H9 (cell line): Measurements from ENCODE around the gene TMED5. TPM values are rescaled to one million over a fixed set of nuclear protein-coding genes. Genes with fewer than 3 reads are reported as not detected.

ENCODE experiments used
- DNase-seq: peaks from one replicate; pipeline ENCODE4 v3.0.0-alpha.2; 2017
- H2AFZ ChIP-seq: one replicate; pipeline ENCODE4 v1.6.1; 2013; ENCODE audit warnings: mild to moderate bottlenecking, low read length, control low read depth, moderate library complexity
- H2AK5ac ChIP-seq: 2 replicates; pipeline ENCODE4 v1.6.1; 2013; ENCODE audit warnings: low read length, control low read depth, mixed read lengths; ENCODE audit not compliant: insufficient read length
- H2BK120ac ChIP-seq: one replicate; pipeline ENCODE4 v1.6.1; 2013; ENCODE audit warnings: low read depth, mild to moderate bottlenecking, low read length, control low read depth, inconsistent platforms; ENCODE audit not compliant: poor library complexity, severe bottlenecking
- H2BK12ac ChIP-seq: 2 replicates; pipeline ENCODE4 v1.6.1; 2013; ENCODE audit warnings: low read length, control low read depth, mixed read lengths, low read depth; ENCODE audit not compliant: insufficient read length
- H2BK15ac ChIP-seq: 2 replicates; pipeline ENCODE4 v1.6.1; 2013; ENCODE audit warnings: low read depth, low read length, control low read depth
- H2BK20ac ChIP-seq: one replicate; pipeline ENCODE4 v1.6.1; 2013; ENCODE audit warnings: low read depth, mild to moderate bottlenecking, low read length, control low read depth, inconsistent platforms; ENCODE audit not compliant: poor library complexity, severe bottlenecking
- H2BK5ac ChIP-seq: 2 replicates; pipeline ENCODE4 v1.6.1; 2013; ENCODE audit warnings: low read length, control low read depth, mixed read lengths; ENCODE audit not compliant: insufficient read length
- H3K14ac ChIP-seq: 2 replicates; pipeline ENCODE4 v1.6.1; 2013; ENCODE audit warnings: low read length, control low read depth; ENCODE audit not compliant: insufficient read depth
- H3K18ac ChIP-seq: 2 replicates; pipeline ENCODE4 v1.6.1; 2013; ENCODE audit warnings: low read depth, mild to moderate bottlenecking, mixed read lengths, low read length, control low read depth; ENCODE audit not compliant: insufficient read length
- H3K23ac ChIP-seq: 2 replicates; pipeline ENCODE4 v1.6.1; 2013; ENCODE audit warnings: low read length, control low read depth, mixed read lengths, low read depth; ENCODE audit not compliant: insufficient read length
- H3K23me2 ChIP-seq: 2 replicates; pipeline ENCODE4 v1.6.1; 2013; ENCODE audit warnings: low read depth, mild to moderate bottlenecking, mixed read lengths, low read length, control low read depth; ENCODE audit not compliant: insufficient read length, poor library complexity, severe bottlenecking
- H3K27ac ChIP-seq: 2 replicates; pipeline ENCODE4 v1.5.1; 2013; ENCODE audit warnings: low read length, control low read depth, mixed read lengths, low read depth; ENCODE audit not compliant: insufficient read length
- H3K27me3 ChIP-seq: 2 replicates; pipeline ENCODE4 v1.6.1; 2013; ENCODE audit warnings: low read length, control low read depth, inconsistent platforms; ENCODE audit not compliant: insufficient read depth
- H3K4ac ChIP-seq: 2 replicates; pipeline ENCODE4 v1.6.1; 2013; ENCODE audit warnings: low read depth, mild to moderate bottlenecking, control low read depth, inconsistent platforms, low read length, moderate library complexity
- H3K4me1 ChIP-seq: 2 replicates; pipeline ENCODE4 v1.6.1; 2013; ENCODE audit warnings: low read length, control low read depth, inconsistent platforms; ENCODE audit not compliant: insufficient read depth
- H3K4me2 ChIP-seq: 2 replicates; pipeline ENCODE4 v1.6.1; 2013; ENCODE audit warnings: low read length, control low read depth, mixed read lengths; ENCODE audit not compliant: insufficient read length, insufficient read depth
- H3K56ac ChIP-seq: 2 replicates; pipeline ENCODE4 v1.6.1; 2013; ENCODE audit warnings: low read depth, mild to moderate bottlenecking, mixed read lengths, low read length, control low read depth; ENCODE audit not compliant: insufficient read length
- H3K79me1 ChIP-seq: 2 replicates; pipeline ENCODE4 v1.6.1; 2013; ENCODE audit warnings: low read depth, mild to moderate bottlenecking, moderate library complexity, low read length, control low read depth, inconsistent platforms; ENCODE audit not compliant: insufficient read depth, poor library complexity, severe bottlenecking
- H3K79me2 ChIP-seq: 2 replicates; pipeline ENCODE4 v1.6.1; 2013; ENCODE audit warnings: low read length, control low read depth, inconsistent platforms; ENCODE audit not compliant: insufficient read depth
- H3K9ac ChIP-seq: 2 replicates; pipeline ENCODE4 v1.6.1; 2013; ENCODE audit warnings: low read length, control low read depth, mixed read lengths; ENCODE audit not compliant: insufficient read length; ENCODE audit errors: extremely low read depth
- H3K9me3 ChIP-seq: one replicate; pipeline ENCODE4 v1.6.1; 2013; ENCODE audit warnings: low read depth, low read length, inconsistent platforms; ENCODE audit not compliant: control insufficient read depth
- H3T11ph ChIP-seq: one replicate; pipeline ENCODE4 v1.6.1; 2013; ENCODE audit warnings: mild to moderate bottlenecking, low read length, control low read depth, inconsistent platforms
- H4K20me1 ChIP-seq: one replicate; pipeline ENCODE4 v1.6.1; 2013; ENCODE audit not compliant: control insufficient read depth, insufficient read length, insufficient read depth
- H4K5ac ChIP-seq: 2 replicates; pipeline ENCODE4 v1.6.1; 2013; ENCODE audit warnings: low read depth, mild to moderate bottlenecking, mixed read lengths, low read length, control low read depth; ENCODE audit not compliant: insufficient read length
- H4K8ac ChIP-seq: replicated peaks from 2 replicates; pipeline ENCODE4 v1.6.1; 2013; ENCODE audit warnings: low read length, control low read depth, mixed read lengths, low read depth; ENCODE audit not compliant: insufficient read length
- H4K91ac ChIP-seq: 2 replicates; pipeline ENCODE4 v1.6.1; 2013; ENCODE audit warnings: low read depth, mild to moderate bottlenecking, moderate library complexity, mixed read lengths, low read length, control low read depth; ENCODE audit not compliant: insufficient read length
- H3K27ac Mint-ChIP-seq, 3 experiments: 2 replicates in 2 of 3; 3 replicates in 1 of 3; pipeline ENCODE4 v1.8.0; 2020 to 2021; ENCODE audit warnings: mixed read lengths in 3 of 3, mild to moderate bottlenecking in 1 of 3, moderate library complexity in 1 of 3
- H3K27me3 Mint-ChIP-seq: 2 replicates; pipeline ENCODE4 v1.8.0; 2021; ENCODE audit warnings: low read depth, mild to moderate bottlenecking, moderate library complexity, mixed read lengths
- H3K36me3 Mint-ChIP-seq, 3 experiments: 2 replicates in 2 of 3; 3 replicates in 1 of 3; pipeline ENCODE4 v1.8.0; 2020 to 2021; ENCODE audit warnings: low read depth in 3 of 3, mixed read lengths in 3 of 3; ENCODE audit not compliant: insufficient read depth in 1 of 3
- H3K4me1 Mint-ChIP-seq, 2 experiments: 2 replicates each; pipeline ENCODE4 v1.8.0; 2020; ENCODE audit warnings: mixed read lengths in 2 of 2
- H3K4me3 Mint-ChIP-seq, 2 experiments: 2 replicates in 1 of 2; 3 replicates in 1 of 2; pipeline ENCODE4 v1.8.0; 2020 to 2021; ENCODE audit warnings: mild to moderate bottlenecking in 2 of 2, mixed read lengths in 2 of 2, moderate library complexity in 1 of 2
- H3K9me3 Mint-ChIP-seq, 2 experiments: 2 replicates in 1 of 2; 3 replicates in 1 of 2; pipeline ENCODE4 v1.8.0; 2020; ENCODE audit warnings: mild to moderate bottlenecking in 2 of 2, mixed read lengths in 2 of 2, moderate library complexity in 1 of 2
- total RNA-seq: library from RNA; stranded (reverse); gene quantifications from 2 replicates; pipeline ENCODE4 v1.2.1, GENCODE V29; 2021
- TF ChIP-seq, protein P1 (sequence below): fragments of 200-600 bp; sonication (generic); conservative IDR thresholded peaks from 3 replicates; pipeline ENCODE4 v1.8.0; 2021; ENCODE audit warnings: antibody characterized with exemption, mild to moderate bottlenecking

The TMED5 gene
- total RNA-seq, 1 experiment from 2014 or later: 35.0 TPM

DNA sequence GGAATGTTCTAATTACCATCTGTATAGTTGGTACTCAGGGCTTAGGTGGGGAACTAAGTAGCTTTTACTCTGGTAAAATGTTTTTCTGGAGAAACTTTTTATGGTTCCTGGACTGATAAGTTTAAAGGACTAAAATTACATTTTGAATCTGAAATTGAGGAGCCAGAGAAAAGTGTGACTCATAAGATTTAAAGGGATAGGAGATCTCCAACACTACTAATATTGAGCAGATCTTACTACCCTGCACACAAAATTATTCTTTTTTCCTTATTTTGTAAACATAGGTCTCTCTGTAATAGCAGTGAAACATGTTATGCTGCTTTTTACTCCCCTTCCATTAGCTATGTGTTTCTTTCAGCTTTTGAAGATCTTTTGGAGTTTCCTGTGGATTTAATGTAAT is 68.7 kb downstream of the TMED5 start:
- H3K4ac ChIP-seq: no peak overlapping the region
- H2BK15ac ChIP-seq: no peak overlapping the region
- H3K14ac ChIP-seq: no peak overlapping the region
- H3K27ac ChIP-seq: no peak overlapping the region
- peaks cover 27 to 34% of the 10 kb centered on the region in 2 experiments for H3K4me1 Mint-ChIP-seq
- H3K79me2 ChIP-seq: peaks cover 32% of the 10 kb centered on the region; the same call in 1 of the 2 replicates
- H2BK12ac ChIP-seq: no peak overlapping the region
- no peak overlapping the region for H3K23ac ChIP-seq
- TF ChIP-seq, protein P1, sequence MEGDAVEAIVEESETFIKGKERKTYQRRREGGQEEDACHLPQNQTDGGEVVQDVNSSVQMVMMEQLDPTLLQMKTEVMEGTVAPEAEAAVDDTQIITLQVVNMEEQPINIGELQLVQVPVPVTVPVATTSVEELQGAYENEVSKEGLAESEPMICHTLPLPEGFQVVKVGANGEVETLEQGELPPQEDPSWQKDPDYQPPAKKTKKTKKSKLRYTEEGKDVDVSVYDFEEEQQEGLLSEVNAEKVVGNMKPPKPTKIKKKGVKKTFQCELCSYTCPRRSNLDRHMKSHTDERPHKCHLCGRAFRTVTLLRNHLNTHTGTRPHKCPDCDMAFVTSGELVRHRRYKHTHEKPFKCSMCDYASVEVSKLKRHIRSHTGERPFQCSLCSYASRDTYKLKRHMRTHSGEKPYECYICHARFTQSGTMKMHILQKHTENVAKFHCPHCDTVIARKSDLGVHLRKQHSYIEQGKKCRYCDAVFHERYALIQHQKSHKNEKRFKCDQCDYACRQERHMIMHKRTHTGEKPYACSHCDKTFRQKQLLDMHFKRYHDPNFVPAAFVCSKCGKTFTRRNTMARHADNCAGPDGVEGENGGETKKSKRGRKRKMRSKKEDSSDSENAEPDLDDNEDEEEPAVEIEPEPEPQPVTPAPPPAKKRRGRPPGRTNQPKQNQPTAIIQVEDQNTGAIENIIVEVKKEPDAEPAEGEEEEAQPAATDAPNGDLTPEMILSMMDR: no peak
- no peak for DNase-seq
- H4K5ac ChIP-seq: no peak overlapping the region
- no peak overlapping the region for H2BK120ac ChIP-seq
- H2BK20ac ChIP-seq: no peak overlapping the region
- H3K4me2 ChIP-seq: no peak overlapping the region
- H3K9me3 ChIP-seq: no peaks in the 10 kb centered on the region
- peak overlapping the region in 1 of 2 experiments; percentile 17; a peak in 3 of 5 replicates for H3K4me3 Mint-ChIP-seq
- no peak overlapping the region for H2AK5ac ChIP-seq
- no peaks in the 10 kb centered on the region for H4K20me1 ChIP-seq
- H3K56ac ChIP-seq: no peak overlapping the region
- no peaks in the 10 kb centered on the region for H3K4me1 ChIP-seq
- H2BK5ac ChIP-seq: no peak overlapping the region
- H2AFZ ChIP-seq: no peak overlapping the region
- no peaks in the 10 kb centered on the region for H3K27me3 Mint-ChIP-seq
- peak overlapping the region; percentile 45 to 93 (median 85); a peak in 6 of 7 replicates for H3K27ac Mint-ChIP-seq
- peaks cover 3 to 5% of the 10 kb centered on the region in 2 experiments; a peak in 1 of 5 replicates for H3K9me3 Mint-ChIP-seq
- H3T11ph ChIP-seq: no peak overlapping the region
- peaks cover 9% of the 10 kb centered on the region for H3K79me1 ChIP-seq
- H3K23me2 ChIP-seq: no peaks in the 10 kb centered on the region
- H3K9ac ChIP-seq: no peak overlapping the region
- no peak overlapping the region for H4K91ac ChIP-seq
- peaks cover 37 to 61% (median 49%) of the 10 kb centered on the region in 3 experiments for H3K36me3 Mint-ChIP-seq
- no peak overlapping the region for H3K18ac ChIP-seq
- H4K8ac ChIP-seq: no peak overlapping the region
- no peaks in the 10 kb centered on the region for H3K27me3 ChIP-seq
